Stimulated activated CD4-positive, alpha-beta T cell treated with anti-CD3 and anti-CD28 coated beads, Interleukin-1b, Interleukin-23, amount 100 ng/mL, for 4 hours (primary cell): Measurements from ENCODE around the gene ATP1A2.
"Not testable (repeated sequence)": the region's sequence is repeated elsewhere in the genome, so short reads cannot be mapped to it uniquely, and the experiment has no call there.

Experiments
- DNase-seq, 2 donors: peaks; one replicate each; pipeline ENCODE4 v3.0.0-alpha.2; 2020; ENCODE audit warnings: low read depth in 2 of 2

ATP1A2 gene

GRCh38 chr1:160124705-160125478 is 9.3 kb downstream of the ATP1A2 start:
- DNase-seq = no peak

- DNase-seq = no peak
Measured at GRCh38 chr1:160125746-160126145, 10.2 kb downstream of the ATP1A2 start.

GRCh38 chr1:160126342-160126741 is 10.8 kb downstream of the ATP1A2 start:
- not testable (repeated sequence) for DNase-seq

- no peak for DNase-seq
Measured at GRCh38 chr1:160127381-160127780, 11.8 kb downstream of the ATP1A2 start.

GRCh38 chr1:160127865-160128523 is 12.4 kb downstream of the ATP1A2 start:
- DNase-seq = no peak

- DNase-seq = no peak
Measured at GRCh38 chr1:160128636-160129035, 13.1 kb downstream of the ATP1A2 start.

GRCh38 chr1:160129046-160129445 is 13.5 kb downstream of the ATP1A2 start:
- no peak for DNase-seq

GRCh38 chr1:160129558-160129957 is 14.0 kb downstream of the ATP1A2 start:
- no peak for DNase-seq

- DNase-seq = no peak
Measured at GRCh38 chr1:160129966-160130365, 14.4 kb downstream of the ATP1A2 start.

GRCh38 chr1:160130486-160130885 is 14.9 kb downstream of the ATP1A2 start:
- no peak for DNase-seq

- DNase-seq = no peak
Measured at GRCh38 chr1:160130939-160131338, 15.4 kb downstream of the ATP1A2 start.

- no peak for DNase-seq
Measured at GRCh38 chr1:160131803-160132565, 16.4 kb downstream of the ATP1A2 start.

GRCh38 chr1:160133990-160134770 is 18.6 kb downstream of the ATP1A2 start:
- DNase-seq = no peak

- DNase-seq = no peak
Measured at GRCh38 chr1:160134791-160135572, 19.4 kb downstream of the ATP1A2 start.

GRCh38 chr1:160136121-160136925 is 20.8 kb downstream of the ATP1A2 start:
- no peak for DNase-seq

GRCh38 chr1:160136926-160137200 is 21.3 kb downstream of the ATP1A2 start:
- DNase-seq = no peak

GRCh38 chr1:160137216-160137862 is 21.8 kb downstream of the ATP1A2 start:
- DNase-seq = no peak

GRCh38 chr1:160139840-160140239 is 24.3 kb downstream of the ATP1A2 start:
- no peak for DNase-seq

GRCh38 chr1:160143695-160144094 is 28.1 kb downstream of the ATP1A2 start:
- no peak for DNase-seq

- DNase-seq = no peak
Measured at GRCh38 chr1:160144921-160145320, 29.4 kb downstream of the ATP1A2 start.
